Esophagus (tissue), 2 donors: ENCODE measurements around the gene RHOB. TPM values are rescaled to one million over a fixed set of nuclear protein-coding genes. Genes with fewer than 3 reads are reported as not detected.

Experiments
- H3K27ac ChIP-seq, 2 donors: one replicate each; pipeline ENCODE4 v1.5.1; 2013; ENCODE audit warnings: low read depth in 2 of 2, mild to moderate bottlenecking in 2 of 2, inconsistent platforms in 1 of 2, low read length in 1 of 2, moderate library complexity in 1 of 2
- H3K27me3 ChIP-seq, 2 donors: one replicate each; pipeline ENCODE4 v1.6.1; 2013; ENCODE audit warnings: low read length in 2 of 2, control low read depth in 1 of 2, mild to moderate bottlenecking in 1 of 2; ENCODE audit not compliant: insufficient read depth in 2 of 2, control insufficient read depth in 1 of 2
- H3K36me3 ChIP-seq, 2 donors: one replicate each; pipeline ENCODE4 v1.6.1; 2013; ENCODE audit warnings: low read length in 1 of 2; ENCODE audit not compliant: control insufficient read depth in 2 of 2, insufficient read depth in 2 of 2
- H3K4me1 ChIP-seq, 2 donors: one replicate each; pipeline ENCODE4 v1.6.1; 2013; ENCODE audit warnings: low read length in 1 of 2; ENCODE audit not compliant: control insufficient read depth in 2 of 2, insufficient read depth in 2 of 2
- H3K4me3 ChIP-seq, 2 donors: one replicate each; pipeline ENCODE4 v1.5.1; 2013; ENCODE audit warnings: low read length in 2 of 2, mild to moderate bottlenecking in 2 of 2, low read depth in 1 of 2, moderate library complexity in 1 of 2
- H3K9me3 ChIP-seq, 2 donors: one replicate each; pipeline ENCODE4 v1.6.1; 2013; ENCODE audit warnings: mild to moderate bottlenecking in 2 of 2, low read depth in 1 of 2, low read length in 1 of 2, moderate library complexity in 1 of 2; ENCODE audit not compliant: control insufficient read depth in 2 of 2, insufficient read depth in 1 of 2
- WGBS, 2 donors: extraction: QIAGEN DNeasy Blood & Tissue Kit; methylation state at CpG; one replicate each; pipeline ENCODE4 v1.1.7; 2013; 5-methylcytosine and 5-hydroxymethylcytosine counted together
- polyA plus RNA-seq, 2 donors: library from polyadenylated mRNA; stranded (reverse); fragments of 200-250 nt; gene quantifications; one replicate each; pipeline ENCODE4 v1.2.3, GENCODE V29; 2013
- donor health status: healthy with polysubstance abuse.
- donor health status: Bipolar disorder and iron deficiency.

The RHOB gene
- polyA plus RNA-seq, 2 donors = 33.4 to 99.3 TPM

DNA sequence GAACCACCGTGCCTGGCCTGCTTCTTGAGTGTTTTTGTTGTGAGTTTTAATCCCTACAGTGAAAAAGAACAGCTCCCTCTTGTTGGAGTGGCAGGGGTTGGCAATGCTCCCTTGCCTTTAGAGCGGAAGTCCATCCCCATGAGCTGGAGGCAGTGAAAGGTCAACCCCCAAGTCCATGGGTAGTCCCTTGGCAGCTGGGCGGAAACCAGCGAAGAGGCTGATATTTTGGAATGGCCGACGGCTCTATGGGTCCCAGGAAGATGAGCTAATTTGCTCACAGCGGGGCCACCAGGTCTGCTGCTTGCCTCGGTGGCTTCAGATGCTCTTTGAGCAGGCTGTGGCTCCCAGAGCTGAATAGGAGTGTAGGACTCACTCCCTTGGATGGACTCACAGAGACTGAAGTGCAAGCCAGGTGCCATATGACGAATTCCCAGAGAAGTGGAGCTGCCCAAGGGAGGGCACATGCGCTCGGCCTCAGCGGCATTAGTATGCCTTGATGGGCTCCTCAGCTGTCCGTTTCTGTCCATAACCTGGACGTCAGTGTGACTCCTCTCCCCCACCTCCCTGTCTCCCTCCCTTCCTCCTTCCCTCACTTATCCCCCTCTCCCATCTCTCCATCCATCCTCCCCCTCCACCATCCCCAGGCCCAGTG is 25.4 kb upstream of the RHOB start:
- H3K27ac ChIP-seq = peak overlapping the region; percentile 25 to 81
- H3K4me3 ChIP-seq = no peak overlapping the region
- H3K36me3 ChIP-seq = no peaks in the 10 kb centered on the region
- H3K9me3 ChIP-seq = no peaks in the 10 kb centered on the region
- WGBS, 2 donors = 77 to 81% methylated on average over 14 of the region's 14 CpGs
- H3K4me1 ChIP-seq = peaks cover 9 to 22% of the 10 kb centered on the region in 2 donors
- no peaks in the 10 kb centered on the region for H3K27me3 ChIP-seq

DNA sequence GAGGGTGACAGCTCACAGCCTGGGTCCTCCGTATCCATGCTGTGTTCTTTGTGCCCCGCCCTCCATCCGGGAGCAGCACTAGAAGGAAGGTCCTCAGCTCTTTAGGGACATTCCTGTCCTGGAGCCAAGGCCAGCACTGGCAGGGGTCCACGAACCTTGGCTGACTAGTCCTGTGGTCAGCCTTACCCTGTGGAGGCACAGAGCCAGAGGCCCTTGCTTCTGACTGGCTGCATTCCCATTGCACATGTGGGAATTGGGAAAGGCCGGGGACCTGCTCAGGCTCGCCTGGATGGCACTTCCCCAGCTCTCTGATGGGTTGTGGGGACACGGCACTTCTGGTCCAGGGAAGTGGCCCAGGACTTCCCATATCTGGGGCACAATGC is 24.9 kb upstream of the RHOB start:
- 25 to 43% methylated on average over 7 of the region's 7 CpGs for WGBS, 2 donors
- Histone ChIP-seq H3K4me3 (no peak overlapping the region), H3K27ac (peak overlapping the region; percentile 73 to 81), H3K27me3 (no peaks in the 10 kb centered on the region), H3K9me3 (no peaks in the 10 kb centered on the region), H3K4me1 (peaks cover 9 to 22% of the 10 kb centered on the region in 2 donors), H3K36me3 (no peaks in the 10 kb centered on the region)

DNA sequence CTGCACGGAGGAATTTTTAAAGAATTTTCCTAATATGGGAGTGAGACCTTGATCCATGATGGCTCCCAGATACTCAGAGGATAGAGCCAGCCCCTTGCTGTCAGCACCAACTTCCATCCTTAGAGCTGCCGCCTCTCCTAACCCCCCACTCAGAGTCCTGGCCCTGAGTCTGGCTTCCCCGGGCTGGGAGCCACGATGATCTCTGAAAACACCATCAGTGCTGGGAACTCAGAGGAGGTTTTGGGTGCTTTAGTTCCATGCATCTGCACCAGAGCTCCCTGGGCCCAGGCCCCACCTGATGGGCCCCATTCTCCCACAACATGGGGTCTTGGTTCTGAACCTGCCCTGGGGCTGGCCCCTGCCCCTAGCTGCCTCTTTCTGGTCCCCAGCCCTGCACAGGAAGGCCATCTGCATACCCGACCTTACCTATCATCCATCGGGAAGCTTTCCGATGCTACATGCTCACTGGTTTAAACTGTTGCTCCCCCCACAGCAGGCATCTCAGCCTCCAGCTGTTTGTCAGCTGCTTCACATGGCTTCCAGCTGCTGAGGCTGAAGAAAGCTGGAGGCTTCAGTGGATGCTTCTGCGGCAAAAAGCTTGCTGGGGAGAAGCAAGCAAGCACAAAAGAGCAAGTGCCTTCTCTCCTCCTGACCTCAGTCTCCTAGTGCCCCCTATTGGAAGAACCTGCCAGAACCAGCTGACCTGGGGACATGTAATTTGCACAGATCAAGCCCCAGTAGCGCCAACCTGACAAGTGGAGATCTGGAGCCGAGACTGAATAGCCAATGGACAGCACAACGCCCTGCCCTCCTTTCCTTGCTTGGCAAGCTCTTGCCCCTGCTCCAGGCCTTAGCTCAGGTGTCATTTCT is 24.2 kb upstream of the RHOB start:
- Histone ChIP-seq H3K4me1 (peaks cover 9 to 22% of the 10 kb centered on the region in 2 donors), H3K9me3 (no peaks in the 10 kb centered on the region), H3K36me3 (no peaks in the 10 kb centered on the region), H3K4me3 (no peak overlapping the region), H3K27ac (peak overlapping the region; percentile 73 to 81), H3K27me3 (no peaks in the 10 kb centered on the region)
- 64 to 65% methylated on average over 11 of the region's 11 CpGs for WGBS, 2 donors

DNA sequence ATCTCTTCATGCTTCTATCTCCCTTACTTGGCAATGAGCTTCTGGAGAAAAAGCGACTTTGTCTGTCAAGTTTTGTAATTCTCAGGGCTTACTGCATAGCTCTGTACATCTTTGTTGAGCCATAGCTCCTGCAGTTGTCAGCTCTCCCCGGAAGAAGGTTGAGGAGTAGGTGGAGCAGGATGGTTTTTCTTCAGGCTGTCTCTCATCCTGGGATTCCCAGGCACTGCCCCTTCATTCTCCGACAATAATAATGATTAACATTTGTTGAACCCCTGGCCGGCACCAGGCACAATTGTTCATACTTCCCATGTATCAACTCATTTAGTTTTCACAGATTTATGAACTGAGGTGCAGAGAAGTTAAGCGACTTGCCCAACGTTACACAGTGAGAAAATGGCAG is 23.5 kb upstream of the RHOB start:
- 86 to 91% methylated on average over 6 of the region's 6 CpGs for WGBS, 2 donors
- Histone ChIP-seq H3K9me3 (no peaks in the 10 kb centered on the region), H3K4me1 (peaks cover 9 to 22% of the 10 kb centered on the region in 2 donors)

DNA sequence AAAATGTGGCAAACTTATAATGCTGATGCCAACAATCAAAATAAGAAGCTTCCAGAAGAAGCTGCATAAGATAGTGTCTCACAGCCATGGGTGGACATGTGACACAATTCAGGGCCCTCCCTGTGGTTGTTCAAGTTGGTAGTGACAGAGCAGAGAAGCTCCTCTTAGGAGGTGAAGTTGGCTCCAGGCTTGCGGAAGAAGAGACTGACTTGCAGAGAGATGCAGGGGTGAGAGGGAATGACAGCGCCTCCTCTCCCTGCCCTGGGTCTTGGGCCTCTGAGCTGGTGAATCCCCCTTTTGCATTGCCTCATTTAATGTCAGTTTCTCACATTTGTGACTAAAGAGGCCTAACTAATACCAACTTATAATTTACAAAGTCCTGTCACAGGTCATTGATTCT is 23.0 kb upstream of the RHOB start:
- Histone ChIP-seq H3K4me1 (peaks cover 9 to 22% of the 10 kb centered on the region in 2 donors), H3K27me3 (no peaks in the 10 kb centered on the region), H3K27ac (no peak overlapping the region), H3K9me3 (no peaks in the 10 kb centered on the region), H3K4me3 (no peak overlapping the region), H3K36me3 (no peaks in the 10 kb centered on the region)
- WGBS, 2 donors = 97% methylated on average over 2 of the region's 2 CpGs

More for the DNA sequence above, 23.5 kb upstream of the RHOB start:
- Histone ChIP-seq H3K27me3 (no peaks in the 10 kb centered on the region), H3K27ac (no peak overlapping the region), H3K4me3 (no peak overlapping the region), H3K36me3 (no peaks in the 10 kb centered on the region)

DNA sequence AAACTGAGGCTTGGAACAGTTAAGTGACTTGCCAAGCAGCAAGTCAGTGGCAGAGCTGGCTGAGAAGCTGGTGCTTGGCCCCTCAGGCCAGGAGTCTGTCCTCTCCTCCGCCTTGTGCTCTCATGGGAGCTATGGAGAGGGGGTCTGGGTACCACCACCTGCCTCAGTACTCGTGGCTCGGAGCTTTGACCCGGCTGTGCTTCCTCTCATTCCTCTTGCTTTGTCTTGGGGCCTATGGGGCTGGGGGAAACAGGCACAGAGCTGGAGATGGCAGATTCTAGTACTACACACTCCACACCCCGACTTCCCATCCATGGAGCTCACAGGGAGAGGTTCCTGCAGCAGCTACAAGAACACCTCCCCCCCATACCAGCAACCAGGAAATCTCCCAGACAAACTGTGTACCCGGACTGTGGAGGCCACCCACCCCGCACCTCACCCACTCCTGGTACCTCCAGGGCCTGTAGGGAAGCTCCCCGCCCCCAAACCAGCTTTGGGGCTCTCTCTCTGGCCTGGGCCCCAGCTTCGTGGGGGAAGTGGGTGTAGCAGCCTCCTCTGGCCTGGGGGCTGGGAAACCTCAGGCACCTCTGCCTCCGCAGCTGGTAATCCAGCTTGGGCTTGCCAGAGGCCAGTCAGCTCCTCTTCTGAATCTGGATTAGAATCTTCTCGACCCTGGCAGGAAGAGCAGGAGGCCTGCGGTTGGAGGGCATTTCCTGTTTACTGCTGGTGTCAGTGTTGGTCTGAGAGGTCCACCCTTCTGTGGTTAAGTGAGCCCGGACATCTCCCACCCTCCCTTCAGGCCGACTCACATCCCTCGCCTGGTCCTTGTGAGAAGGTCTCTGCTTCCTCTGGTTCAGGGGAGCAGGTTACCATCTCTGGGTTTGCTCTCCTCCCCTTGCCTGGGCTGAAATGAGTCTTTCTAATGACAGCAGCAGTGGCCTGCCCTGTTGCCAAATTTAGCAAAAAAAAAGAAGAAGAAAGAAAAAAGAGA is 22.3 kb upstream of the RHOB start:
- Histone ChIP-seq H3K4me3 (no peak overlapping the region), H3K27me3 (no peaks in the 10 kb centered on the region), H3K27ac (peak overlapping the region; percentile 21 to 58), H3K36me3 (no peaks in the 10 kb centered on the region), H3K4me1 (peaks cover 9 to 22% of the 10 kb centered on the region in 2 donors), H3K9me3 (no peaks in the 10 kb centered on the region)
- 59 to 71% methylated on average over 15 of the region's 15 CpGs for WGBS, 2 donors

DNA sequence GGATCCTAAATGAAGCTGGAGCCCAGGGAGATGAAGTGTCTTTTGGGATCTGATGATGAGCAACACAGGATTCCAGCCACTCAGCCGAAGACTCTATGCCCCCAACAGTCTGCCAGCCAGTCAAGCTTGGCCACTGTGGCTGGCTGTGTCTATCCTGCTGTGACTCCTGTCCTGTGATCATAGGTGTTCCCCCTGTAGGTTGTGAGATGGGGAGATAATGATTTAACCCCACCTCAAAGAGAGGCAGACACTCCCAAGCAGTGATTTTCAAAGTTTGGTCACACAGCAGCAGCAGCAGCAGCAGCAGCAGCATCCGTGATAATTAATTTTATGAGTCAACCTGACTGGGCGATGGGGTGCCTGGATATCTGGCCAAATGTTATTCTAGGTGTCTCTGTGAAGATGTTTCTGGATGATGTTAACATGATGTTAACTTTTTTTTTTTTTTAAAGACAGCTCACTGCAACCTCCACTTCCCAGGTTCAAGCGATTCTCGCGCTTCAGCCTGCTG is 21.4 kb upstream of the RHOB start:
- H3K9me3 ChIP-seq = no peaks in the 10 kb centered on the region
- H3K4me1 ChIP-seq = peaks cover 9 to 22% of the 10 kb centered on the region in 2 donors
- no peak overlapping the region for H3K4me3 ChIP-seq
- 76 to 90% methylated on average over 6 of the region's 6 CpGs for WGBS, 2 donors
- no peaks in the 10 kb centered on the region for H3K36me3 ChIP-seq
- no peaks in the 10 kb centered on the region for H3K27me3 ChIP-seq
- no peak overlapping the region for H3K27ac ChIP-seq

DNA sequence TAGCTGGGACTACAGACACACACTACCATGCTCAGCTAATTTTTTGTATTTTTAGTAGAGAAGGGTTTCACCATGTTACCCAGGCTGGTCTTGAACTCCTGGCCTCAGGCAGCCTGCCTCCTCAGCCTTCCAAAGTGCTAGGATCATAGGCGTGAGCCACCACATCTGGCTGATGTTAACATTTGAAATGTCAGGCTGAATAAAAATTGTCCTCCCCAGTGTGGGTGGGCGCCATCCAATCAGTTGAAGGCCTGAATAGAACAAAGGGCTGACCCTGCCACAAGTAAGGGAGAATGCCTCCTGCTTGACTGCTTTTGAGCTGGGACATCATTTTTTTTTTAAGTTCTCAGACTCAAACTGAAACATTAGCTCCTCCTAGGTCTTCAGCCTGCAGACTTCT is 21.0 kb upstream of the RHOB start:
- WGBS, 2 donors = 89 to 95% methylated on average over 2 of the region's 2 CpGs
- H3K27ac ChIP-seq = no peak overlapping the region

DNA sequence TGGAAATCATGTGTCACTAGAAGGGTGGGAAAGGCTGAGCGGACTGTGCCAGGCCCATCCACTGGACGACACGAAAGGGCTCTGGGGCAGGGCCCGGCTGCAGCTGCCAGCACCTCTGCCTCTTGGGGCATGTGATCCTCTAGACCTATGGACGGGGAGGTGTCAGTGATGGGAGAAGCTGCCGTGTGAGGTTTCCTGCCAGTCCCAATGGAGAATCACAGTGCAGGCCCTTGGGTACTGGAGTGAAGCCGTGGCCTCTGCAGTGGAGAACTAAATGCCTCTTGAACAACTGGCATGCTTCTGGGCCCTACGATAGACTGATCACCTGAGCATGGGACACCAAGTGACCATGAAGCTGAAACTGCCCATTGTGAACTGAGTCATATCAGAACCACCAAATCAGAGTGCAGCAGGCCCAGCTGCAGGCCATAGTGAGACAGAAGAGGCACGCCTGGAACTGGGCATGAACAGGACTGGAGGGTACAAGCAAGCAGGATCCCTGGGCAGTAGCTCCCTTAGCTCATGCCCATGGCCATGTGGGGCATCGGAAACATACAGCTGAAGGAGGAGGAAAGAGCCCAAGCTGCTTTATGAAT is 18.8 kb upstream of the RHOB start:
- no peaks in the 10 kb centered on the region for H3K9me3 ChIP-seq
- peaks cover 6 to 8% of the 10 kb centered on the region in 2 donors for H3K4me1 ChIP-seq
- H3K36me3 ChIP-seq = no peaks in the 10 kb centered on the region
- H3K27me3 ChIP-seq = no peaks in the 10 kb centered on the region
- H3K27ac ChIP-seq = no peak overlapping the region
- H3K4me3 ChIP-seq = no peak overlapping the region
- 88 to 94% methylated on average over 10 of the region's 10 CpGs for WGBS, 2 donors

More for the DNA sequence above, 21.0 kb upstream of the RHOB start:
- no peaks in the 10 kb centered on the region for H3K36me3 ChIP-seq
- H3K4me1 ChIP-seq = peaks cover 9 to 22% of the 10 kb centered on the region in 2 donors
- no peaks in the 10 kb centered on the region for H3K27me3 ChIP-seq
- no peaks in the 10 kb centered on the region for H3K9me3 ChIP-seq
- H3K4me3 ChIP-seq = no peak overlapping the region
